K562 (cell line): ENCODE measurements around the gene SFRP2.

Source experiments
- EZH2 ChIP-seq: IDR thresholded peaks from 2 replicates; pipeline ENCODE4 v1.6.1; 2012; ENCODE audit warnings: low read depth, mild to moderate bottlenecking, inconsistent platforms, low read length, borderline replicate concordance
- GTF2F1 ChIP-seq: IDR thresholded peaks from 2 replicates; pipeline ENCODE4 v1.6.1; 2011; ENCODE audit warnings: low read depth, low read length, improper control_type of control experiment
- HDAC6 ChIP-seq: IDR thresholded peaks from 2 replicates; pipeline ENCODE4 v1.6.1; 2012; ENCODE audit warnings: low read depth, mild to moderate bottlenecking, control low read depth, inconsistent platforms, low read length, moderate library complexity
- KLF1 ChIP-seq: fragments of 450-650 bp; IDR thresholded peaks from 2 replicates; pipeline ENCODE4 v1.6.1; 2016; ENCODE audit warnings: missing genetic modification characterization, missing compliant biosample characterization
- MAFK ChIP-seq: IDR thresholded peaks from 2 replicates; pipeline ENCODE4 v1.6.1; 2011; ENCODE audit warnings: low read length, improper control_type of control experiment
- POLR2AphosphoS5 ChIP-seq: IDR thresholded peaks from 2 replicates; pipeline ENCODE4 v1.6.1; 2011; ENCODE audit warnings: mild to moderate bottlenecking, low read depth, low read length, moderate library complexity; ENCODE audit not compliant: control insufficient read depth, insufficient read depth
- RCOR1 ChIP-seq, 2 experiments: IDR thresholded peaks; 2 replicates each; pipeline ENCODE4 v1.6.1; 2012; ENCODE audit warnings: low read depth in 2 of 2, low read length in 2 of 2, borderline replicate concordance in 1 of 2, improper control_type of control experiment in 1 of 2
- SREBF2 ChIP-seq: sonication (generic); formaldehyde crosslinking; IDR thresholded peaks from 2 replicates; pipeline ENCODE4 v1.4.0; 2020; ENCODE audit warnings: mild to moderate bottlenecking, missing genetic modification reagents
- TAF1 ChIP-seq: IDR thresholded peaks from 2 replicates; pipeline ENCODE4 v1.6.1; 2011; ENCODE audit warnings: mild to moderate bottlenecking, low read length, moderate library complexity; ENCODE audit not compliant: insufficient read depth, control insufficient read depth, severe bottlenecking; ENCODE audit errors: extremely low read depth
- YY1 ChIP-seq, 3 experiments: IDR thresholded peaks; 2 replicates each; pipeline ENCODE4 v1.6.1; 2011; ENCODE audit warnings: low read length in 2 of 3, mild to moderate bottlenecking in 2 of 3, moderate library complexity in 2 of 3, borderline replicate concordance in 1 of 3, control low read depth in 1 of 3, low read depth in 1 of 3; ENCODE audit not compliant: insufficient read depth in 3 of 3, insufficient replicate concordance in 2 of 3, control insufficient read depth in 1 of 3, insufficient read length in 1 of 3; ENCODE audit errors: extremely low read depth in 1 of 3
- ZBTB34 ChIP-seq: fragments of 250-450 bp; sonication (Bioruptor Pico); IDR thresholded peaks from 2 replicates; pipeline ENCODE4 v1.8.0; 2021; ENCODE audit warnings: mild to moderate bottlenecking, moderate library complexity
- ZBTB7A ChIP-seq: IDR thresholded peaks from 2 replicates; pipeline ENCODE4 v1.6.1; 2011; ENCODE audit warnings: low read depth, mild to moderate bottlenecking, low read length, moderate library complexity, borderline replicate concordance; ENCODE audit not compliant: control insufficient read depth
- ZNF124 ChIP-seq: sonication (generic); formaldehyde crosslinking; IDR thresholded peaks from 2 replicates; pipeline ENCODE4 v1.8.1; 2022; ENCODE audit warnings: missing genetic modification reagents
- ZNF239 ChIP-seq: fragments of 250-450 bp; sonication (Bioruptor Pico); IDR thresholded peaks from 2 replicates; pipeline ENCODE4 v1.4.0; 2020; ENCODE audit warnings: mild to moderate bottlenecking

- no peak for TF ChIP-seq MAFK
- no peak for TF ChIP-seq ZNF124
- no peak for TF ChIP-seq SREBF2 (CRISPR knock-in tag)
- TF ChIP-seq TAF1 = no peak
- TF ChIP-seq POLR2AphosphoS5 = no peak
- TF ChIP-seq GTF2F1 = no peak
- no peak for TF ChIP-seq KLF1
- TF ChIP-seq HDAC6 = no peak
- no peak for TF ChIP-seq RCOR1 (IDR thresholded peaks at IDR 0.05; ENCODE audit: borderline replicate concordance in 1 of 2, low read depth in 2 of 2, low read length in 2 of 2)
- no peak for TF ChIP-seq EZH2
- TF ChIP-seq ZBTB34 (CRISPR knock-in tag) = no peak
- no peak for TF ChIP-seq ZNF239
- TF ChIP-seq ZBTB7A = no peak
- no peak for TF ChIP-seq YY1 (IDR thresholded peaks at IDR 0.05; ENCODE audit: borderline replicate concordance in 1 of 3, control insufficient read depth in 1 of 3, extremely low read depth in 1 of 3, insufficient read depth in 3 of 3, insufficient read length in 1 of 3, insufficient replicate concordance in 2 of 3, low read depth in 1 of 3, low read length in 2 of 3)
Observed at GRCh38 chr4:153794006-153794405, 5.1 kb upstream of the SFRP2 start.
